Stomach (tissue), 9 donors: ENCODE results near the gene RPP25. TPM values are rescaled to one million over a fixed set of nuclear protein-coding genes. Genes with fewer than 3 reads are reported as not detected.

ENCODE experiments used
- DNase-seq, 2 donors: peaks; one replicate each; pipeline versions ENCODE4 v3.0.0 to v3.0.0-alpha.2; 2013 to 2019
- H3K27ac ChIP-seq, 5 donors: fragments of 200-600 bp in 4 of 5; sonication (generic) in 4 of 5; one replicate each; pipeline ENCODE4 v1.5.1; 2013 to 2019; ENCODE audit warnings: mild to moderate bottlenecking in 1 of 5, moderate library complexity in 1 of 5
- H3K27me3 ChIP-seq, 3 donors: fragments of 200-600 bp; sonication (generic); one replicate each; pipeline ENCODE4 v1.5.1; 2017 to 2019; ENCODE audit warnings: mixed run types in 1 of 3
- H3K36me3 ChIP-seq, 4 donors: fragments of 200-600 bp; sonication (generic); 1 replicate in 3 of 4; 2 replicates in 1 of 4; pipeline ENCODE4 v1.5.1; 2016 to 2019
- H3K4me1 ChIP-seq, 4 donors: fragments of 200-600 bp; sonication (generic); one replicate each; pipeline ENCODE4 v1.5.1; 2016 to 2019
- H3K4me3 ChIP-seq, 4 donors: fragments of 200-600 bp; sonication (generic) in 3 of 4; one replicate each; pipeline ENCODE4 v1.5.1; 2016 to 2019; ENCODE audit warnings: mild to moderate bottlenecking in 1 of 4
- H3K9me3 ChIP-seq, 4 donors: fragments of 200-600 bp; sonication (generic); one replicate each; pipeline ENCODE4 v1.5.1; 2016 to 2019
- EP300 ChIP-seq: sonication (generic); formaldehyde crosslinking; IDR thresholded peaks from one replicate; pipeline ENCODE4 v1.6.1; 2017; ENCODE audit warnings: antibody characterized with exemption
- POLR2A ChIP-seq, 4 donors: fragments of 450-650 bp; IDR thresholded peaks; one replicate each; pipeline ENCODE4 v1.6.1; 2016; ENCODE audit warnings: antibody characterized with exemption in 4 of 4, control low read depth in 2 of 4, mild to moderate bottlenecking in 1 of 4, moderate library complexity in 1 of 4
- POLR2AphosphoS5 ChIP-seq, 3 donors: sonication (generic); formaldehyde crosslinking; IDR thresholded peaks; one replicate each; pipeline ENCODE4 v1.6.1; 2016; ENCODE audit warnings: antibody characterized with exemption in 3 of 3
- WGBS, 5 donors: extraction: QIAGEN DNeasy Blood & Tissue Kit in 3 of 5; methylation state at CpG; one replicate each; pipeline versions ENCODE4 v1.1.5 to v1.1.7; 2013 to 2018; 5-methylcytosine and 5-hydroxymethylcytosine counted together
- intact Hi-C: fragments of 100-400 bp; cut with DNase I; formaldehyde crosslinking; loops from one replicate; pipeline ENCODE4 v1.15.1; 2023; ENCODE audit warnings: low total_unique reads
- polyA plus RNA-seq, 3 donors: library from polyadenylated mRNA; stranded (reverse); fragments of 200-250 nt; gene quantifications; one replicate each; pipeline ENCODE4 v1.2.3, GENCODE V29; 2013
- total RNA-seq, 5 donors: library from RNA; depleted of rRNA; stranded (reverse); fragments of >200 nt; gene quantifications; one replicate each; pipeline versions ENCODE4 v1.1.0 to v1.2.3, GENCODE V29; 2014 to 2016
- TF ChIP-seq, protein P1 (sequence below), 7 experiments: fragments of 450-650 bp in 4 of 7; fragments of 200-600 bp in 3 of 7; sonication (generic) in 3 of 7; IDR thresholded peaks; one replicate each; pipeline ENCODE4 v1.5.1; 2016 to 2019; ENCODE audit warnings: antibody characterized with exemption in 7 of 7, control low read depth in 2 of 7, mild to moderate bottlenecking in 1 of 7
- donor health status: healthy with polysubstance abuse.
- donor health status: Bipolar disorder and iron deficiency.
- donor health status: healthy.

Gene RPP25
- total and polyA plus RNA-seq, 8 donors = 2.8 to 59.4 (median 9.0) TPM

DNA sequence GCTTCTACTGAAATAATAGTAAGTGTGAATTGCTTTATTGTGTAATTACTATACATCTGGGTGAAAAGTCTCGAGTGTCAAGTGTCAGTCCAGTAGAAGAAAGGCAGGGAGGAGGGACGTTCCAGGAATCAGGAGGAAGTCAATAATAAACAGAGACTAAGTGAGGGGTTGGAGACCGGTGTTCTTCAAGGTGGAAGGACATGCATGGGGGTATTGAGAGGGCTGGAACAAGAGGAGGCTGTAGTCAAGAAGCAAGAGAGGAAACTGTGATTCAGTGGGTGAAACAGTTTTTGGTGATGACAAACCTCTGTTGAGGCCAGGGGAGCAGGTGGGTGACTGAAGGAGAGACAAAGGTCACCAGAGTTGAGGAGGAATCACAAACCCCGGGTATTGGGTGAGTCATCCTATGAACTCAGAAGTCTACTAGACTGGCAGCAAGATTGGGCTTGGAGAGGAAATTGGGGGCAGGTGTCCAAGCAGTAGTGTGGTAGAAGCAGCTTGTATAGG is 27.2 kb upstream of the RPP25 start:
- no peaks in the 10 kb centered on the region for H3K4me1 ChIP-seq
- TF ChIP-seq, protein P1, sequence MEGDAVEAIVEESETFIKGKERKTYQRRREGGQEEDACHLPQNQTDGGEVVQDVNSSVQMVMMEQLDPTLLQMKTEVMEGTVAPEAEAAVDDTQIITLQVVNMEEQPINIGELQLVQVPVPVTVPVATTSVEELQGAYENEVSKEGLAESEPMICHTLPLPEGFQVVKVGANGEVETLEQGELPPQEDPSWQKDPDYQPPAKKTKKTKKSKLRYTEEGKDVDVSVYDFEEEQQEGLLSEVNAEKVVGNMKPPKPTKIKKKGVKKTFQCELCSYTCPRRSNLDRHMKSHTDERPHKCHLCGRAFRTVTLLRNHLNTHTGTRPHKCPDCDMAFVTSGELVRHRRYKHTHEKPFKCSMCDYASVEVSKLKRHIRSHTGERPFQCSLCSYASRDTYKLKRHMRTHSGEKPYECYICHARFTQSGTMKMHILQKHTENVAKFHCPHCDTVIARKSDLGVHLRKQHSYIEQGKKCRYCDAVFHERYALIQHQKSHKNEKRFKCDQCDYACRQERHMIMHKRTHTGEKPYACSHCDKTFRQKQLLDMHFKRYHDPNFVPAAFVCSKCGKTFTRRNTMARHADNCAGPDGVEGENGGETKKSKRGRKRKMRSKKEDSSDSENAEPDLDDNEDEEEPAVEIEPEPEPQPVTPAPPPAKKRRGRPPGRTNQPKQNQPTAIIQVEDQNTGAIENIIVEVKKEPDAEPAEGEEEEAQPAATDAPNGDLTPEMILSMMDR (IDR thresholded peaks at IDR 0.05) = no peak
- no peak for TF ChIP-seq POLR2AphosphoS5 (IDR thresholded peaks at IDR 0.05)
- TF ChIP-seq POLR2A (IDR thresholded peaks at IDR 0.05) = no peak
- no peak for TF ChIP-seq EP300
- peaks cover 0 to 33% (median 0%) of the 10 kb centered on the region in 3 donors for H3K27me3 ChIP-seq
- WGBS, 5 donors = 14 to 23% (median 20%) methylated on average over 4 of the region's 4 CpGs
- H3K27ac ChIP-seq = no peak overlapping the region
- no peak for DNase-seq
- H3K9me3 ChIP-seq = no peaks in the 10 kb centered on the region
- intact Hi-C loops = no loop called here
- H3K4me3 ChIP-seq = no peak overlapping the region
- no peaks in the 10 kb centered on the region for H3K36me3 ChIP-seq

DNA sequence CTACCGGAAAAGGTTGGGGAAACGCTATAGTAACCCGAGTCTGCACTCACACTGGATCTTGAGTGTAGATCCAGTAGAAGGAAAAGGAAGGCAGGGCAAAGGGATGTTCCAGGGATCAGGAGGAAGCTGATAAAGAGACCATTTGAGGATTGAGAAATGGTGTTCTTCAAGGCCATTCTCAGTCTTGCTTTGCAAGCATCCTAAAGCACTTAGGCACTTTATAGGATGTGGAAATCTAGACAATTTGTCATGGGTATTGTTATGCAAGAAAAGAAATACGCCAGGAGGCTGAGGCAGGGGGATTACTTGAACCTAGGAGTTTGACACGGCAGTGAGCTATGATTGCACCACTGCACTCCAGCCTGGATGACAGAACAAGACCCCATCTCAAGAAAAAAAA is 25.6 kb upstream of the RPP25 start:
- TF ChIP-seq, protein P1 (IDR thresholded peaks at IDR 0.05) = no peak
- TF ChIP-seq EP300 (no peak), POLR2A (IDR thresholded peaks at IDR 0.05) (no peak), POLR2AphosphoS5 (IDR thresholded peaks at IDR 0.05) (no peak)
- Histone ChIP-seq H3K4me3 (no peak overlapping the region), H3K27ac (no peak overlapping the region), H3K27me3 (peaks cover 0 to 33% (median 0%) of the 10 kb centered on the region in 3 donors), H3K9me3 (no peaks in the 10 kb centered on the region), H3K36me3 (no peaks in the 10 kb centered on the region), H3K4me1 (no peaks in the 10 kb centered on the region)
- 69 to 83% (median 81%) methylated on average over 5 of the region's 5 CpGs for WGBS, 5 donors
- intact Hi-C loops = no loop called here
- no peak for DNase-seq

DNA sequence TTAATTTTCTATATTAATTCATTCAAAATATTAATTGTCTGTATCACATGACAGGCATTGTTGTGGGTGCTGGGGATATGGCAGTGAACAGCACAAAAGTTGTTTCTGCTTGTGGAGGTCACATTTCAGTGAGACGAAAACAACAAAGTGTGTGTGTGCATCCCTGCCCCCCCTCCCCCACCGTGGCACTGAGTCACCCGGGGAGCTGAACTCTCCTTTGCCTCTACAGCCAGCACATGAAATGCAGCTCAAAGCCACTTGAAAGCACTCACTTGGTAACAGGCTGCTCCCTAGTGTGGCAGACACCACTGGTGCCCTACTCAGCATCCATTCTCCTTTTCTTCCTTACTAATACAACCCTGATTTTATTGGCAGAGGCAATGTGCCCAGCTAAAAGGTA is 21.9 kb upstream of the RPP25 start:
- DNase-seq = no peak
- Histone ChIP-seq H3K27me3 (peaks cover 0 to 22% (median 0%) of the 10 kb centered on the region in 3 donors), H3K4me3 (no peak overlapping the region), H3K36me3 (no peaks in the 10 kb centered on the region), H3K9me3 (no peaks in the 10 kb centered on the region), H3K4me1 (no peaks in the 10 kb centered on the region), H3K27ac (no peak overlapping the region)
- TF ChIP-seq POLR2A (IDR thresholded peaks at IDR 0.05) (no peak), EP300 (no peak), POLR2AphosphoS5 (IDR thresholded peaks at IDR 0.05) (no peak)
- TF ChIP-seq, protein P1 (IDR thresholded peaks at IDR 0.05) = no peak
- intact Hi-C loops = no loop called here
- WGBS, 5 donors = 23 to 31% (median 24%) methylated on average over 3 of the region's 3 CpGs

DNA sequence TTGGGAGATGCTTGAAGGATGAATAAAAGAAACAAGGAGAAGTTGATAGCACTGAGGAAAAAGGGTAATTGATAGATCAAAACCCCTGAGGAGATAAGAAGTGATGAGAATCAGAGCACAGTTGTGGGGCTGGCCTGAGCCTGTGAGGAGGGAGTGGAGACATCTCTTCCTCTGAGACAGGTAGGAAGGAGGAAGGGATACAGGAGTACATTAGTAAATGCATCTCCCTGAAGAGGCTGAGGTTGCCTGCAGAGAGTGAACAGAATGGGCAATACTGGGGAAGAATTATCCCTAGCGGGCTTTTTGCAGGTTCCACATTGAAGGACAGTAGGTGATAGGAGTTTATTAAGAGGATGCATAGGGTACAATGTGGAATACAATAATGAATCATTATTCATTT is 21.5 kb upstream of the RPP25 start:
- DNase-seq = no peak
- TF ChIP-seq POLR2AphosphoS5 (IDR thresholded peaks at IDR 0.05) = no peak
- no peak for TF ChIP-seq EP300
- no peak for TF ChIP-seq POLR2A (IDR thresholded peaks at IDR 0.05)
- TF ChIP-seq, protein P1 (IDR thresholded peaks at IDR 0.05) = no peak
- Histone ChIP-seq H3K4me3 (no peak overlapping the region), H3K27ac (no peak overlapping the region), H3K27me3 (peaks cover 0 to 19% (median 0%) of the 10 kb centered on the region in 3 donors), H3K36me3 (no peaks in the 10 kb centered on the region), H3K9me3 (no peaks in the 10 kb centered on the region), H3K4me1 (no peaks in the 10 kb centered on the region)
- 76 to 94% (median 89%) methylated on average over 1 of the region's 1 CpG for WGBS, 5 donors
- intact Hi-C loops = no loop called here
